Testis (tissue), 5 donors: ENCODE data around the gene ASCL4. TPM values are rescaled to one million over a fixed set of nuclear protein-coding genes. Genes with fewer than 3 reads are reported as not detected.
"Not testable (repeated sequence)": the region's sequence is repeated elsewhere in the genome, so short reads cannot be mapped to it uniquely, and the experiment has no call there.

ENCODE experiments used
- DNase-seq: peaks from one replicate; pipeline ENCODE4 v3.0.0-alpha.2; 2019
- H3K27ac ChIP-seq, 2 donors: fragments of 200-600 bp; sonication (generic); one replicate each; pipeline ENCODE4 v1.5.1; 2019
- H3K27me3 ChIP-seq: fragments of 200-600 bp; sonication (generic); one replicate; pipeline ENCODE4 v1.5.1; 2019
- H3K36me3 ChIP-seq: fragments of 200-600 bp; sonication (generic); one replicate; pipeline ENCODE4 v1.5.1; 2017; ENCODE audit warnings: low read depth; ENCODE audit errors: missing control alignments
- H3K4me1 ChIP-seq: fragments of 200-600 bp; sonication (generic); one replicate; pipeline ENCODE4 v1.5.1; 2019
- H3K4me3 ChIP-seq, 2 donors: fragments of 200-600 bp; sonication (generic); one replicate each; pipeline ENCODE4 v1.5.1; 2017 to 2019
- H3K9me3 ChIP-seq: fragments of 200-600 bp; sonication (generic); one replicate; pipeline ENCODE4 v1.5.1; 2017
- POLR2A ChIP-seq: fragments of 450-650 bp; IDR thresholded peaks from one replicate; pipeline ENCODE4 v1.6.1; 2017; ENCODE audit warnings: antibody characterized with exemption, mild to moderate bottlenecking, moderate library complexity
- WGBS, 2 donors: methylation state at CpG; one replicate each; pipeline ENCODE4 v1.1.5; 2018; 5-methylcytosine and 5-hydroxymethylcytosine counted together
- intact Hi-C: fragments of 100-400 bp; cut with DNase I; formaldehyde crosslinking; loops from one replicate; pipeline ENCODE4 v1.15.1; 2023; ENCODE audit warnings: low total_unique reads
- long read RNA-seq, 2 donors: transcript quantifications; one replicate each; lab custom pipeline, GENCODE V29; 2026
- polyA plus RNA-seq: library from polyadenylated mRNA; stranded (reverse); fragments of 350-450 nt; fragmentation: Illumina TruSeq; extraction: RNeasy Lipid Tissue Mini Kit (QIAGEN cat#74804); gene quantifications from one replicate; pipeline ENCODE4 v1.2.3, GENCODE V29; 2014; ENCODE audit warnings: low read depth, low replicate concordance; ENCODE audit not compliant: insufficient read depth
- total RNA-seq, 2 donors: library from RNA; depleted of rRNA; stranded (reverse); fragments of >200 nt; gene quantifications; one replicate each; pipeline ENCODE4 v1.2.3, GENCODE V29; 2016
- TF ChIP-seq, protein P1 (sequence below), 3 experiments: fragments of 450-650 bp in 2 of 3; fragments of 200-600 bp in 1 of 3; sonication (generic) in 1 of 3; IDR thresholded peaks; one replicate each; pipeline ENCODE4 v1.5.1; 2016 to 2019; ENCODE audit warnings: antibody characterized with exemption in 3 of 3, mild to moderate bottlenecking in 2 of 3, moderate library complexity in 1 of 3

ASCL4 gene, protein sequence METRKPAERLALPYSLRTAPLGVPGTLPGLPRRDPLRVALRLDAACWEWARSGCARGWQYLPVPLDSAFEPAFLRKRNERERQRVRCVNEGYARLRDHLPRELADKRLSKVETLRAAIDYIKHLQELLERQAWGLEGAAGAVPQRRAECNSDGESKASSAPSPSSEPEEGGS
- under 1 TPM in 1 of 2 donors, not detected in 1; 0.50 TPM for total RNA-seq
- 0.13 TPM for polyA plus RNA-seq
- long read RNA-seq, donor 1, result 0 reads
- long read RNA-seq, donor 2, result 0 reads

DNA sequence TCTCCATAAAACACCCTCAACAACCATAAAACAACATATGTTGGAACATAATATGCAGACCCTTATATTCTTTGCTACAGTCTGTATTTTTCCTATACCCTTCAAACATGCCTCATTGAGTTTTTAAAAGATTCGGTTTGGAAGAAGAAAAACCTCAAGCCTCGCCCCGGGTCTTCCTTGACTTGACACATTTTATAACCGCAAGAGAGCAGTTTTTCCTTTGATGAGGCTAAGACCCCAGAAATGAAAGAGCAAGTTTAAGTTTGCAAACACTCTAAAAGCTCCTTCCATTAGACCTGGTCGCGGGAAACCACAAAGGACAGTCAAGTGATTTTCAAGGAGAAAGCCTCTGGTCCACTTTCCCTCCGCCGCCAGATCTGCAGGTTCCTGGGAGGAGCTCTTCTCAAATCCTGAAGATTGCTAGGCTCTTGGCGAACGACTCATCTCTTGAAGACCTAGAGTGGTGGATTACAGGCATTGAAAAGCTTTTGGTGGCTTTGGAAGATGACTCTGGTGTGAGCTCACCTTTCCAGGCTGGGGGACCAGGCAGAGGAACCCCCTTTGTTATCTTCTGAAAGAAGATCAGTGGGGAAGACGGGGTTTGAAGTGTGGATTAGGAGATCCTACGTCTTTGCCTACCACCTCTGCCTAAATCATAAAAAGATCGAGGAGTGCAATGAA lies at the start of gene ASCL4:
TSS of gene ASCL4 (plus strand) at position 356 of the 681 bp plus-strand sequence. CDS start 515 bp downstream, outside the sequence.
- Histone ChIP-seq H3K4me3 (peak within 1 kb of the TSS; percentile 36 to 55), H3K27me3 (no peaks in the 10 kb centered on the region), H3K9me3 (no peaks in the 10 kb centered on the region), H3K4me1 (no peaks in the 10 kb centered on the region), H3K36me3 (no peaks in the 10 kb centered on the region), H3K27ac (no peak within 1 kb of the TSS)
- DNase-seq, result no peak
- no peak for TF ChIP-seq POLR2A
- TF ChIP-seq, protein P1, sequence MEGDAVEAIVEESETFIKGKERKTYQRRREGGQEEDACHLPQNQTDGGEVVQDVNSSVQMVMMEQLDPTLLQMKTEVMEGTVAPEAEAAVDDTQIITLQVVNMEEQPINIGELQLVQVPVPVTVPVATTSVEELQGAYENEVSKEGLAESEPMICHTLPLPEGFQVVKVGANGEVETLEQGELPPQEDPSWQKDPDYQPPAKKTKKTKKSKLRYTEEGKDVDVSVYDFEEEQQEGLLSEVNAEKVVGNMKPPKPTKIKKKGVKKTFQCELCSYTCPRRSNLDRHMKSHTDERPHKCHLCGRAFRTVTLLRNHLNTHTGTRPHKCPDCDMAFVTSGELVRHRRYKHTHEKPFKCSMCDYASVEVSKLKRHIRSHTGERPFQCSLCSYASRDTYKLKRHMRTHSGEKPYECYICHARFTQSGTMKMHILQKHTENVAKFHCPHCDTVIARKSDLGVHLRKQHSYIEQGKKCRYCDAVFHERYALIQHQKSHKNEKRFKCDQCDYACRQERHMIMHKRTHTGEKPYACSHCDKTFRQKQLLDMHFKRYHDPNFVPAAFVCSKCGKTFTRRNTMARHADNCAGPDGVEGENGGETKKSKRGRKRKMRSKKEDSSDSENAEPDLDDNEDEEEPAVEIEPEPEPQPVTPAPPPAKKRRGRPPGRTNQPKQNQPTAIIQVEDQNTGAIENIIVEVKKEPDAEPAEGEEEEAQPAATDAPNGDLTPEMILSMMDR (IDR thresholded peaks at IDR 0.05), result no peak
- WGBS, 2 donors, result 35 to 46% methylated on average over 13 of the region's 13 CpGs
- intact Hi-C loops, result no loop called here

DNA sequence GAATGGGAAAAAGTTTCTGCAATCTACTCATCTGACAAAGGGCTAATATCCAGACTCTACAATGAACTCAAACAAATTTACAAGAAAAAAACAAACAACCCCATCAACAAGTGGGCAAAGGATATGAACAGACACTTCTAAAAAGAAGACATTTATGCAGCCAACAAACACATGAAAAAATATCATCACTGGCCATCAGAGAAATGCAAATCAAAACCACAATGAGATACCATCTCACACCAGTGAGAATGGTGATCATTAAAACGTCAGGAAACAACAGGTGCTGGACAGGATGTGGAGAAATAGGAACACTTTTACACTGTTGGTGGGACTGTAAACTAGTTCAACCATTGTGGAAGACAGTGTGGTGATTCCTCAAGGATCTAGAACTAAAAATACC lies 47.2 kb upstream of the ASCL4 start:
- WGBS, 2 donors, result 59 to 77% methylated on average over 1 of the region's 1 CpG
- not testable (repeated sequence) for DNase-seq

DNA sequence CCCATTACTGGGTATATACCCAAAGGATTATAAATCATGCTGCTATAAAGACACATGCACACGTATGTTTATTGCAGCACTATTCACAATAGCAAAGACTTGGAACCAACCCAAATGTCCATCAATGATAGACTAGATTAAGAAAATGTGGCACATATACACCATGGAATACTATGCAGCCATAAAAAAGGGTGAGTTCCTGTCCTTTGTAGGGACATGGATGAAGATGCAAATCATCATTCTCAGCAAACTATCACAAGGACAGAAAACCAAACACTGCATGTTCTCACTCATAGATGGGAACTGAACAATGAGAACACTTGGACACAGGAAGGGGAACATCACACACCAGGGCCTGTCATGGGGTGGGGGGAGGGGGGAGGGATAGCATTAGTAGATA lies 46.8 kb upstream of the ASCL4 start:
- intact Hi-C loops, H3K4me3 ChIP-seq, H3K36me3 ChIP-seq, H3K27me3 ChIP-seq, H3K4me1 ChIP-seq, H3K9me3 ChIP-seq, H3K27ac ChIP-seq, DNase-seq: not testable (repeated sequence)
- no CpG with 5 or more reads among the region's 1 CpG for WGBS, 2 donors

More for the DNA sequence above, 47.2 kb upstream of the ASCL4 start:
- H3K4me1 ChIP-seq, H3K4me3 ChIP-seq, intact Hi-C loops, H3K27me3 ChIP-seq, H3K9me3 ChIP-seq, H3K27ac ChIP-seq, H3K36me3 ChIP-seq: not testable (repeated sequence)

DNA sequence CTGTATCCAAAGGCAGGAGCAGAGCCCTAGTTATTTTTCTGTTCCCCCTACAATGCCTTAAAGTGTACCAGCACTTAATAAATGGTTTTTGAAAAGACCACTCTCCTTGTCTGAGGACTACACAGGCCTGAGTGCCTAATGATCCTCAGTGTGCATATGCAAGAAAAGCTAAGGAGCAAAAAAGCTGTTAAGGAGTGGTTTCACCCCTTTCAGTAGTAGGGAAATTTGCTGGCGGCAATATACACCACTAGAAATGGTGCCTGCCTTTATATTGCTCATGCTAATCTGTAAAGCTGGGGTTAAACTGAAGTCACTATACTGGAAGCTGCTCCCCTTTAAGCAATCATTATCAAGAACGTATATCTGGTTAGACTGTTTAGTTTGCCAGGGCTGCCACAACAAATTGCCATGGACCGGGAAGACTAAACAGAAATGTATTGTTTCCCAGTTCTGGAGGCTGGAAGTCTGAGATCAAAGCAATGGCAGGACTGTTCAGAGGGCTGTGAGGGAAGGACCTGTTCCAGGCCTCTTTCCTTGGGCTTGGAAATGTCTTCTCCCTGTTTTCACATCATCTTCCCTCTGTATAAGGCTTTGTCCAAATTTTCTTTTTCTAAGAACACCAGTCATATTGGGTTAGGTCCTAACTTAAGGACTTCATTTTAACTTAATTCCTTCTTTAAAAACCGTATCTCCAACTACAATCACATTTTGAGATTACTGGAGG lies 43.7 kb upstream of the ASCL4 start:
- no peak for TF ChIP-seq POLR2A
- TF ChIP-seq, protein P1 (IDR thresholded peaks at IDR 0.05), result no peak

DNA sequence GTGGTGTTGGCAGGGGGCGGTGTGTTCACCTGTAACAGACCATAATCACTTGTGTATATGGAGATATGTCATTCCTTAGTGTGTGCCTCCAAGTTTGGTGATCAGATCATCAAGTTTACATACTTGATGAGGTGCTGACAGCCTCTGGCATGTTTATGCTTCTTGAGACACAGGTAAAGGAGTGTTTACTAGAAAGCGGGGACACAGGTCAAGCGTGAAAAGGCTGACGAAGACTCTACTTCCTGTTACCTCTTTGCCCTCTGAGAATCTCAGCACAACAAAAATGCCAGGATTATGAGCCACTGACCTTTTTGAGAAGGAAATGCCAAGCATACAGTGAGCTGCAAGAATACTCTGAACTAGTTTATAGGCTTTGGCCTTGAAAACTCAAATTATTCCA lies 43.1 kb upstream of the ASCL4 start:
- no peak overlapping the region for H3K4me3 ChIP-seq
- WGBS, 2 donors, result 93 to 98% methylated on average over 4 of the region's 4 CpGs
- H3K36me3 ChIP-seq, result no peaks in the 10 kb centered on the region
- H3K4me1 ChIP-seq, result no peaks in the 10 kb centered on the region
- no peak for TF ChIP-seq POLR2A
- TF ChIP-seq, protein P1 (IDR thresholded peaks at IDR 0.05), result no peak
- no peak overlapping the region for H3K27ac ChIP-seq
- H3K27me3 ChIP-seq, result no peaks in the 10 kb centered on the region
- intact Hi-C loops, result no loop called here
- no peak for DNase-seq
- no peaks in the 10 kb centered on the region for H3K9me3 ChIP-seq

More for the DNA sequence above, 43.7 kb upstream of the ASCL4 start:
- Histone ChIP-seq H3K4me1 (no peaks in the 10 kb centered on the region), H3K4me3 (no peak overlapping the region), H3K27me3 (no peaks in the 10 kb centered on the region), H3K36me3 (no peaks in the 10 kb centered on the region), H3K9me3 (no peaks in the 10 kb centered on the region), H3K27ac (no peak overlapping the region)
- DNase-seq, result no peak
- intact Hi-C loops, result no loop called here
- 79 to 84% methylated on average over 4 of the region's 4 CpGs for WGBS, 2 donors
